GM19467 (cell line): Measurements from ENCODE around the gene SECTM1.
"Not testable (repeated sequence)": the region's sequence is repeated elsewhere in the genome, so short reads cannot be mapped to it uniquely, and the experiment has no call there.

Source experiments
- ATAC-seq: cut with Tn5 transposase; IDR thresholded peaks from one replicate; pipeline ENCODE4 v1.9.1; 2021; ENCODE audit warnings: mild to moderate bottlenecking, moderate library complexity; ENCODE audit not compliant: unreplicated experiment

Gene SECTM1

DNA sequence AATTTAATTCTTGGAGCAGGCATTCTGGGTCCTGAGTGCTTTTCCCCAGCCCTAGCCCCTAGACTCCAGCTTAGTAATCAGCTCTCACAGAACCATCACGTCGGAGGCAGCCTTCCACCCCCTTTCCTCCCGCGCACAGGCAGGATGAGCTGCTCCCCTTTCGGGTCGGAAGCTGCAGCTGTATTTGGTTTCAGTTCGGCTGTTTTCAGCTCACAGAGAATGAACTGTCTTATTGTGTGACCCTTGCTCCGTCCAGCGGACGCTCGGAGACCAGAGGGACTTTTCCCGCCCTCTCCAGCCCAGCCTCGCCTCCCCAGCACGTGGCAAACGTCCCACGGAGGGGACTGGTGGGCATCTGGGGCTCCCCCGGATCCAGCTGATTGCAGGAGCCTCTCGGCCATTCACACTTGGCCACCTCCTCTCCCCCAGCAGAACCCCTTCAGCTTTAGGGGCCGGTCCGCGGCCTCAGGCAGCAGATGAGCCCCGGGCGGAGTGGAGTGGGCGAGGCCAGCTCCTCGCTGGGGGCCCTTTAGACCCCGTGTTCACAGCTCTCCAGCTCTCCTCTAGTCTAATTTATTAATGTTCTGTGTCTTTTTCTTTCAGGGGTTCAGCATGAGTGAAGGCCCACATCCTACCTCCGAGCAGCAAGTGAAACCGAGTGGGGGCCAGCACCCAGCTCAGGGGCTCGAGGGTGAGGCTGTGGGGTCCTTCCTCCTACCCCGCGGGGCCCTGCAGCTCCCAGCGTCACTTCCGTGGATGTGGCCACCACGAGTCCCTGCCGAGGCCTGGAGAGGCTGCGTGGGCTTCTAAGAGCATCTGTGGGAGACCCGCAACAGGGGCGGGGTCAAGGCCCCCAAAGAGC lies 37.1 kb upstream of the SECTM1 start:
- peak; percentile 67 for ATAC-seq

DNA sequence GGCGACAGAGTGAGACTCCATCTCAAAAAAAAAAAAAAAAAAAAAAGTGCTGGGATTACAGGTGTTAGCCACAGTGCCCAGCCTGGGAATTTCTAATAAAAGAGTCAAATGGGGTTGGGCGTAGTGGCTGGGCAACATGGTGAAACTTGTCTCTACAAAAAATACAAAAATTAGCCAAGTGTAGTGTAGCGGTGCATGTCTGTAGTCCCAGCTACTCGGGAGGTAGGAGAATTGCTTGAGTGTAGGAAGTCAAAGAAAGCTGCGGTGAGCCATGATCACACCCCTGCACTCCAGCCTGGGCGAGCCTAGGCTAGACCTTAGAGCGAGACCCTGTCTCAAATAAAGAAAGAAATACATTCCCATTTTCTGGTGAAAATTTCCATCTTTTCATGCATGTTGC lies 35.6 kb upstream of the SECTM1 start:
- no peak for ATAC-seq

DNA sequence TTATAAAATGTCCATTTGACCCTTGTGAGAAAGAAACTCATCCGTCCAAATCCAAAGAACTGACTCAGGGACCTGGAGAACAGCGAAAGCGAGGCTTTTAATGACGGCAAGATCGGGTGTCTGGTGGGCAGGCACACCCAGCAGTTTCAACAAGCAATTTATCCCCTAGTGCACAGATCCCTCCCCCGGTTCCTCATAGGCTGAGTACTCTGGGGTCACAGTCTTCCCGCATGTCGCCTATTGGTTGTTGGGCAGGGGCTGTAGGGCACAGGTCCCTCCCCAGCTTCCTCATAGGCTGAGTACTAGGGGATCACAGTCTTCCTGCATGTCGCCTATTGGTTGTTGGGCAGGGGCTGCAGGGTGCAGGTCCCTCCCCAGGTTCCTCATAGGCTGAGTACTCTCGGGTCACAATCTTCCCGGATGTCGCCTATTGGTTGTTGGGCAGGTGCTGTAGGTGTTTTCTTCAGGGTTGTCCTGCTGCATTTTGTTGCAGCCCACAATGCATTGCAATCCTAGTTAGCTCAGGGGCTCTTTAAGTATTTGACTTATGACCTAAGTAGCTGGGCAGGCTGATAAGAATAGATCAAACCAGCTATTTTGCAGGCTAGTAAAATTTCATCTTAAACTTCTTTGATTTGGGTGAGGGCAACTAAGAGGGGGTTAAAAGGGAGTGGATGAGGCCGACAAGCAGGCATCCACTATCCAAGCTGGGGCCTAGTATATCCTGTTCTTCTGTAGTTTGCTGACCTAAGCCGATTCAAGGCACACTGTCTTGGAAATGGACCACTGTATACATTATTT lies 34.4 kb upstream of the SECTM1 start:
- ATAC-seq, result no peak

DNA sequence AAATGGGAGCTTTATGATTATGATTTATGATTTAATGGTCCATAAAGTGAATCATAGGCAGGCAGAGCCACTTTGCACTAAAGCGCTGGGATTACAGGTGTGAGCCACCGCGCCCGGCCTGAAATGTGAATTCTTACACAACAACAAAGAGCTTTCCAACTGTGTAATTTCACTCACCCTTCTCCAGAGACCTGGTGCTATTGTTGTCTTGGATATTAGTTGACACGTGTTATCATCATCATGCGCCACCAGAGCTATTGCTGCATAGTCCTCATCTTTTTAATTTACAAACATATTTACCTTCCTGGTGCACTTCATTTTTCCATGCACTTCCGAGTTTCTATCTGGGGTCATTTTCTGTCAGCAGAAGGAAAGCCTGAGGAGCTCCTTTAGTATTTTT lies 33.2 kb upstream of the SECTM1 start:
- no peak for ATAC-seq

DNA sequence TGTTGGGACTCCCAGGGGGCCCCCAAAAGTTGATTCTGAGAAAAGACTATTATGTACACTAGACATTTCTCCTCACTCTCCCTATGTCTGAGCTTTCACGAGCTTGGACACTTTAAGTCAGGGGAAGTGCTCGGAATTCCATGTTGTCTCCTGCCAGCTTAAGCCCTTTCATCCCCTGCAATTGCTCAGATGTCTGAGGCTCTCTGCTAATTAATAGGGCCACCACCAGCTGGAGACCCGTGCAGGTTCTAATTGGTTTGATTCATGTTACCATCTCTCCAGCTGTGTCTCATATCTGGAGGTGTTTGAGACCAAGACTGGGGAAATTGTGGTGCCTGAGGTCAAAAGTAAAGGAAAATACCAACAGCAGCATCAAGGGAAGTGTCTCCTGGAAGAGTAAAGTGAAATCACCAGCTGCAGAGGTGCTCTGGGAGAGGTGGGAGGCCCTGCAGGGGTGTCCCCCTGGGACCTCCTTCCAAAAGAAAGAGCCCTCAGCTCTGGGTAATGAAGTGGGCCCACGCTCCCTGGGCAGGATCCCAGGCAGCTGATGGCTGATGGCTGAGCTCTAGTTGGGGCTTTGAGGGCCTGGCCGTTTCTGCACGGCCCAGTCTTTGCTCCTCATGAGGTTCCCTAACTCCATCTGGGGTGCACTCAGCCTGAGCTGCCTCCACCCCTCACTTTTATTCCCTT lies 32.2 kb upstream of the SECTM1 start:
- ATAC-seq, result no peak

DNA sequence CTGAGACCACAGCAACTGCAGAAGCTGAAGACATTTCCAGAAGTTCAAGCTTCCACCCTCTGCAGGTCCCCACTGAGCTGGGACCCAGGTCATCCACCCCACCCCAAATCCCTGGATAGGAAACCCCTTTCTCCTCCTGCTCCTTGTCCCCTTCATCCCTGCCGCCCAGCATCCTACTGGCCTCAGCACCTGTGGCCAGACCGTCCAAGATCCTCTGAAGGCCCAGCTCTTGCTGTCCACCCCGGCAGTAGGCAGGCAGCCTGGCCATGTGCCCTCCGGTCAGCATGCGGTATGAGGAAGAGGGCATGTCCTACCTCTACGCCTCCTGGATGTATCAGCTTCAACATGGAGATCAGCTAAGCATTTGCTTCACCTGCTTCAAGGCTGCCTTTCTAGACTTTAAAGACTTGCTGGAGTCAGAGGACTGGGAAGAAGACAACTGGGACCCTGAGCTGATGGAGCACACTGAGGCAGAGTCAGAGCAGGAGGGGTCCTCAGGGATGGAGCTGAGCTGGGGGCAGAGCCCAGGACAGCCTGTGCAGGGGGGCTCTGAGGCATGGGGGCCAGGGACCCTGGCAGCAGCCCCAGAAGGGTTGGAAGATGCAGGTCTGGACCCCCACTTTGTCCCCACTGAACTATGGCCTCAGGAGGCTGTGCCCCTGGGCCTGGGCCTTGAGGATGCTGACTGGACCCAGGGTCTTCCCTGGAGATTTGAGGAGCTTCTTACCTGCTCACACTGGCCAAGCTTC lies 28.5 kb upstream of the SECTM1 start:
- no peak for ATAC-seq

DNA sequence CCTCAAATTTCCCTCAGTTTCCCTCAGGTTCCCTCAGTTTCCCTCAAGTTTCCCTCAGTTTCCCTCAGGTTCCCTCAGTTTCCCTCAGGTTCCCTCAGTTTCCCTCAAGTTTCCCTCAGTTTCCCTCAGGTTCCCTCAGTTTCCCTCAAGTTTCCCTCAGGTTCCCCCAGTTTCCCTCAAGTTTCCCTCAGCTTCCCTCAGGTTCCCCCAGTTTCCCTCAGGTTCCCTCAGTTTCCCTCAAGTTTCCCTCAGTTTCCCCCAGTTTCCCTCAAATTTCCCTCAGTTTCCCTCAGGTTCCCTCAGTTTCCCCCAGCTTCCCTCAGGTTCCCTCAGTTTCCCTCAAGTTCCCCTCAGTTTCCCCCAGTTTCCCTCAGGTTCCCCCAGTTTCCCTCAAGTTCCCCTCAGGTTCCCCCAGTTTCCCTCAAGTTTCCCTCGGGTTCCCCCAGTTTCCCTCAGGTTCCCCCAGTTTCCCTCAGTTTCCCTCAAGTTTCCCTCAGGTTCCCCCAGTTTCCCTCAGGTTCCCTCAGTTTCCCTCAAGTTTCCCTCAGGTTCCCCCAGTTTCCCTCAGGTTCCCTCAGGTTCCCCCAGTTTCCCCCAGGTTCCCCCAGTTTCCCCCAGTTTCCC lies 26.0 kb upstream of the SECTM1 start:
- not testable (repeated sequence) for ATAC-seq

DNA sequence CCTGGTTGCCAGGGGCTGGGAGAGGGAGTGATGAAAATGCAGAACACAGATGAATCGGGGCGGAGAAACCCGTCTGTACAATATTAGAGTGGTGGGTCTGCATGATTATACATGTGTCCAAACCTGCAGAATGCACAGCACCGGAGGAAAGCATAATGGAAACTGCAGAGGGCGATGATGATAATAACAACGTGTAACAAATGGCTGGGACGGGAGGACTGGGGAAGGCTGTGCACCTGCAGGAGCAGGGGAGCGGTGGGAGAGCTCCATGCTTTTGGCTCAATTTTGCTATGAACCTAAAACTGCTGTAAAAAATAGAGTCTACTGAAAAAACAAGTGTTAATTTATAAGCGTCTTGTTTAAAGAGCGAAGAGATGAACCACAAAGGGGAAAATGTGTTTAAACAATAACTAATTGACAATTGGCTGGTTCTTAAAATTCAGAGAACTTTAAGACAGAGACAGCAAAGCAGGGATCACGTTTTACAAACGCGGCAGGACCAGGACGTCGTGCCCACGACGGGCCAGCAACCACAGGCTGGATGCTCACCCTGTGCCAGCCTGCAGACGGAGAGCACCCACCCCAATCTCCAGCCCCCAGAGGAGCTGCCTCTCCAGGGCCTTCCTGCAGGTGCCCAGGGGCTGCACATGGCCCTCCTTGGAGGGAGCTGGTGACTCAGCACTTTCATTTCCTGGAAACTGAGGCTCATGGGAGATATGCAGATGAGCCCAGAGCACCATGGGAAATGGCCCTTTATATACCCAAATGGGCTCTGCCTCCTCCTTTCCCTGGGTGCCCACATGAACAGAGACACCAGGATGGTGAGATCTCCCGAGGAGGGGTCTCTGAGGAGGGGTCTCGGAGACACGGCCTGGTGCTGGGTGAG lies 25.1 kb upstream of the SECTM1 start, which contains the start of gene TEX19:
TSS of gene TEX19 (plus strand) at position 783 of the 886 bp plus-strand sequence. CDS start 2,904 bp downstream, outside the sequence.
- no peak for ATAC-seq

DNA sequence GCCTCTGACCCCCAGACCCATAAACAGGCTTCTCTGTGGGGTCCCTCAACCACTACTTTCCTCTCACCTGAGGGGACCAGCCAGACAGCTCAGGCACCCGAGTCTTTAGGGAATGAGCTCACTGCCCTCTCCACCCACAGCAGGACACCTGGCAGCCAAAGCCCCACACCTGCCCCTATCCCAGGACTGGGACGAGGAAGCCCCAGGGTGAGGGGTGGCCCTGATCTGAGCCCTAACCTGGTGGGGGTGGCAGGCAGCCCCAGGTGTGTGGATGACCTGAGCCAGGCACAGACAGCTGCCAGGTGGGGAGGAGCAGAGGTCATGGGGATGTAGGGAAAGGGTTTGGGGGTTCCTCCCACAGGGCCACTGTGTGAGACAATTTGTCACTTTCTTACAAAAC lies 23.8 kb upstream of the SECTM1 start:
- ATAC-seq, result no peak

DNA sequence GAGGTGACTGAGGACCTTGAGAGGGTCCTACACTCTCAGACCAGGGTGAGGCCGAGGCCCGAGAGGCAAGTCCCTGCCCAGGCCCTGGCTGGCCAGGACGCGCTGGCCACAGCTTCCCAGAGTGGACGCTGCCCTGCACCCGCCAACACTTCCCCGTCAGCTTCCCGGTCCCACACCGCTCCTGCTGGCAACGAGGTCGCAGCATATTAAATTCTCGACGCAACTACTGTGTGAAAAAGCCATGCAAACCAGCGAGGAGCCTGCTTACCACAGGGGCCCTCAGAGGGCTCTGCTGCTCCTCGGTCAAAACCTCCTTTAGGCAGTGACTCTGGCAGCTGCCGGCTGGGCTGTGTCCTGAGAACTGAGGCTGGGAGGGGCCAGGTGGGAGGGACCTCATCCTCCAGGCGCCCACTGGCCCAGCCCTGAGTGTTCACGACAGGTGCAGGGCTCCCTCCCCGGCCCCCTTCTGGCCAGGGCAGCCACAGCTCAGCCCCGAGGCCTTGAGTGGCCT lies 23.3 kb upstream of the SECTM1 start:
- ATAC-seq, result no peak

DNA sequence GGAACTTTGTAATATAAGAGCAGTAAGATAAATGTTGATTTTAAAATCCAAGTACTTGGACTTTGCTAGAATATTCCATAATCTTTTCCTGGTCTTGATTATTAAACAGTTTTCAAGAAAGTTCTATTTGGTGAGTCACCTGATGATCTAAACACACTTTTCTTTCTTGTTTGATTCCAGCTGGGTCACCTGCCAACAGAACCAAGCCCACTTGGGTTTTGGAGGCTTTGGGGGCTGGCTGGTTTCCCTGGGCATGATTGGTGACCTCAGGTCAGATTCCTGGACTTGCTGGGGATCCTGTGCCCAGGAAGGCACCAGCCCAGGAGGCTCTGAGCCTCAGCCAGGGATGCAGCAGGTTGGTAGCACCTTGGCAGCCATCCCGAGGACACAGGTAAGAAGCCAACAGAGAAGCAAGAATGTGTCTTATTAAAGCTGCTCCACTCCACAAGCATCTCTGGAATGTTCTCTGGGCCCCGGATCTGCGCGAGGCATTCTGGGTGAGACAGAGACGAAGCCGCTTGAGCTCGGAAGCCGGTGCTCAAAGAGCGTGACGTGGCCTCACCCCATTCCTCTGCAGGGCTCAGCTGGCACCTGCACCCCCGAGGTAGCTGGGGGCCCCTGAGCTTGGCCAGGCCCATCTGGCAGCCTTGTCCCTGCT lies 22.3 kb upstream of the SECTM1 start:
- ATAC-seq, result no peak

DNA sequence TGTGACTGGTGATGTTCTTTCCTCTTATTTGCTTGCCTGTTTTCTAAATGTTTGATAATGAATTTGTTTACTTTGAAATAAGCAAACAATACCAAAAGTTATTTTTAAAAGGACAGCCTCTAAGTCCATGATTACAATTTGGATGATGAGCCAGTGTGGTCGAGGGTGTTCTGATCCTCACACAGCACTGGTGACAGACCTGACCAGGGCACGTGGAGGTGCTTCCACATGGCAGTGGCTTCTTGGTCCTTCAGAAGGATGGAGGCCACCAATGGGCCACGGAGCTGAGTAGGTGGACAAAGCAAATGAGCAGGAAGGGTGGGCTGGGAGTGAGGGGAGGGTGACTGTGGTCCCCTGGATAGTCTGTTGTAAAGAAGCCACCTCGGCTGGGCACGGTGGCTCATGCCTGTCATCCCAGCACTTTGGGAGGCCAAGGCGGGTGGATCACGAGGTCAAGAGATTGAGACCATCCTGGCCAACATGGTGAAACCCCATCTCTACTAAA lies 21.3 kb upstream of the SECTM1 start:
- ATAC-seq, result no peak

DNA sequence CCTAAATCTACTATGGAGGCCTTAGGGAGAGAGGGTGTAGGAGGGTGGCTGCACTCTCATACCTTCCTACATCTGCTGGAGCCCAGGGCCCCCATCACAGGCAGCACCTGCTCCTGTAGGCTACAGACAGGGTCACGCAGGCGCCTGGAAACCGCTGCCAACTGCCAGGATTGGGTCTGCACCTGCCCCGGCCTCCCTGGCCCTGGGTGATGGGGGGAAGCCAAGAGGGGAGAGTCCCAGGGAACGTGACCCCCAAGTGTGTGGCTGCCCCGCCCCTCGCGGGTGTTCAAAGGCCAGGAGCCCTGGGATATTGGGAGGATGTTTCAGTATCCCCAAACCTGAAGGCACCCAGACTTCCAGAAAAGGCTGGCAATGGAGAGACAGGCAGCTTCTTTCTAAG lies 19.9 kb upstream of the SECTM1 start:
- no peak for ATAC-seq

DNA sequence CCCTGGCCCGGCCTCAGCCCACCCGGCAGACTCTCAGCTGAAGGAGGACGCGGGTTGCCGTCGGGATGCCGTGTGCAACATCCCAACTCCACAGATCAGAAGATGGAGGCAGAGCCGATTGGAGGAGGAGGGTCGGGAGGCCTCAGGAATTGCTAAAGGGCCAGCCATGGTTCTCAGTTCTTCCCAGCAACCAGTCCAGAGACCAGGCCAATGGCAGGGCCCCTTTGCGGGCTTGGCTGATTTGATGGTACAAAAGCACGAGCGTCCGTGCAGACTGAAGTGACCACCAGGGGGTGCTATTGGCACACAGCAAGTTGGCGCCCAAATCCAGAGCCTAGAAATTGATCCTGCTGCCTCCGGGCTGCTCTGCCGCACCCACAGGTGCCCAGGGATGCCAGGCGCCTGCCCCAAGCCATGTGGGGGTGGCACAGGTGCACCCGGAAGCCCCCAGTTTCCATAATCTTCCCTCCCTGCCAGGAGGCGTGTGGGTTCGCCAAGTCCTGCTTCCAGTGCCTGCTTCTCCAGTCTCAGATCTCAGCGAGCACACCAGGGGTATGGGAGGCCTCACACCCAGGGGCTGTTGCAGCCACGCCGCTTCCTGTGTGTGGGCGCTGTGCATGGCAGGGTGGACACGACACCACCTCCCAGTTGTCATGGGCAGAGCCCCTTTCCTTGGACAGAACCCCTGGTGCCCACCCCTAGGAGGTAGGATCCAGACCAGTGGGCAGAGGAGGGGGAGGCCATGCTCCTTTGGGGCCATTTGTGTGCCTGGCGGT lies 18.3 kb upstream of the SECTM1 start:
- peak; percentile 38 for ATAC-seq

DNA sequence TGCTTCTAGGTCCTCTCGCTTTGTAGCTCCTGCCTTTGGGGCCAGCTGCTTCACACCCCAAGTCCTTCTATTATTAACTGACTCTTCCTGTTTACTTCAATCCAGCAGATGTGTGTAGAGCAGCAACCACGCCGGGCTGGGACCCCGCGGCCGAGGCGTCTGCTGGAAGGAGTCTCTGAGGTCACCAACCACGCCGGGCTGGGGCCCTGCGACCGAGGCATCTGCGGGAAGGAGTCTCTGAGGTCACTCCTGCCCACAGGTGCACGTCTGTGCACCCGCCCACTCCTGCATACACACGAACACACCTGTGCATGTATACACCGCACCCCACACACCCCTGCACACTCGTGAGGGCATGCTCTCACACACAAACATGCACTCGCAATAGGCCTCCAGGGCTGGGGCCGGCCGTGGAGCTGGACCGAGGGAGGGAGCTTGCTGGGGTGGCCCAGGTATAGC lies 17.7 kb upstream of the SECTM1 start:
- ATAC-seq, result peak; percentile 61

DNA sequence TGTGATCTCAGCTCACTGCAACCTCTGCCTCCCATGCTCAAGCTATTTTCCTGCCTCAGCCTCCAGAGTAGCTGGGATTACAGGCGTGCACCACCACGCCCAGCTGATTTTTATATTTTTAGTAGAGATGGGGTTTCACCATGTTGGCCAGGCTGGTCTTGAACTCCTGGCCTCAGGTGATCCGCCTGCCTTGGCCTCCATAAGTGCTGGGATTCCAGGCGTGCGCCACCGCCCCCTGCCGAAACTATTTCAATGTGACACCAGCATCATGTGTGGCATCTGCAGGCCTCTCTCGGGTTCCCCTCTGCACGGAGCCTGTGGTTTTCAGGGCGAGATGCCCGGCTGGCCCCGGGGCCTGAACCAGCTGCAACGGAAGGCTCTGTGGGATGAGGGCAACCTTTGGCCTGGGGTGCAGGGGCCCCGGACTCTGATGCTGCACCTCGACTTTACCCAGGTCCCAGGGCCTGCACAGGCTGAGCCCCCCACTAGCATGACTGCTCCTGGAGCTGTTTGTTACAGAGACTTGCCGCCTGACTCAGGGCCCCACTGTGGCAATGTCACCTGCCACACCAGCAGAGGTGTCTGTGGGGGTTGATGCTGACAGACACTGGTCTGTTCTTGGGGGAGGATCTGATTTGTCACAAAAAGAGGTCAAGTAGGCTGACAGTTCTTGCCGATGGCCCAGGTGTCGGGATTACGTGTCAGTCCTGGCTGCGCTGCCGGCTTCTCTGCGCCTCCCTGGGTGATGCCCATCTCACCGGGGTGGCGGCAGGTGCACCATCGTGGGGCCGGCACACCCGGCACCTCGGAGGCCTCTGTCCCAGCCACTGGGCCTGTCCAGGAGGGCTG lies 16.8 kb upstream of the SECTM1 start:
- ATAC-seq, result no peak

DNA sequence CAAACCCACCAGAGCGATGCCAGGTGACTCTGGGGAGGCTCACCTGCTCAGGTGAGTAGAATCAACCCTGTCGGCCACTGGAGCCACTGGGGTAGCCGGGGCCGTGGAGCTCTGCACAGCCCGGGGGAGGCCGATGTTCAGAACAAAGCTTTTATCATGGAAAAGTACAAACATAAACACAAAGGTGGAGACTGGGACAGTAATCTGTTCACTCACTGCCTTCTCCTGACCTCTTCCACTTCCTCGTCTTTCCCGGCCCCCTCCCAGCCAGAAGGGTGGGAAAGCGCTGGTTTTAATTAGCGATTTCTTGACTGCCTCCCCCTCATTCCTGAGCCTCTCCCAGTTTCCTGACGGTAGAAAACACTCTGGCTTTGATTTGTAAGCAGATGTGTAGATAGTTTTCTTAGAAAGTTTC lies 15.7 kb upstream of the SECTM1 start:
- ATAC-seq, result no peak
